GM12892 (cell line): ENCODE results near the gene ARHGEF12.

ENCODE experiments used
- POLR2A ChIP-seq: IDR thresholded peaks from 2 replicates; pipeline ENCODE4 v1.6.1; 2011; ENCODE audit warnings: low read depth, low read length, control low read depth
- POLR2AphosphoS5 ChIP-seq: IDR thresholded peaks from 2 replicates; pipeline ENCODE4 v1.6.1; 2011; ENCODE audit warnings: low read depth, low read length, control low read depth

GRCh38 chr11:120512739-120513435 is 176.7 kb downstream of the ARHGEF12 start:
- no peak for TF ChIP-seq POLR2A
- no peak for TF ChIP-seq POLR2AphosphoS5
